ENCODE measurements around the gene RRP7A.
"Not testable (repeated sequence)": the region's sequence is repeated elsewhere in the genome, so short reads cannot be mapped to it uniquely, and the experiment has no call there.

Gene RRP7A

GRCh38 chr22:42519525-42520401, at the start of gene RRP7A:
TSS of gene RRP7A (minus strand) at chr22:42519796. CDS start at chr22:42519786, 10 bp downstream.
- DNase-seq (ENCODE audit: low spot score), result peak; percentile 97

- not testable (repeated sequence) for DNase-seq (ENCODE audit: low spot score)
These were observed 48.4 kb upstream of the RRP7A start for GRCh38 chr22:42567950-42568349.

- no peak for DNase-seq (ENCODE audit: low spot score)
These were observed 46.4 kb upstream of the RRP7A start for GRCh38 chr22:42565956-42566355.

- no peak for DNase-seq (ENCODE audit: low spot score)
These were observed 45.1 kb upstream of the RRP7A start for GRCh38 chr22:42564699-42565098.

GRCh38 chr22:42563943-42564342, 44.3 kb upstream of the RRP7A start:
- DNase-seq (ENCODE audit: low spot score), result not testable (repeated sequence)

GRCh38 chr22:42562684-42563083, 43.1 kb upstream of the RRP7A start:
- DNase-seq (ENCODE audit: low spot score), result no peak

- no peak for DNase-seq (ENCODE audit: low spot score)
These were observed 42.7 kb upstream of the RRP7A start for GRCh38 chr22:42562279-42562678.

GRCh38 chr22:42561856-42562255, 42.3 kb upstream of the RRP7A start:
- no peak for DNase-seq (ENCODE audit: low spot score)

GRCh38 chr22:42560781-42561180, 41.2 kb upstream of the RRP7A start:
- DNase-seq (ENCODE audit: low spot score), result no peak

GRCh38 chr22:42560381-42560780, 40.8 kb upstream of the RRP7A start:
- no peak for DNase-seq (ENCODE audit: low spot score)

- DNase-seq (ENCODE audit: low spot score), result peak; percentile 100
These were observed 34.1 kb upstream of the RRP7A start, which contains the start of gene SERHL2 for GRCh38 chr22:42553475-42554361. TSS of gene SERHL2 (plus strand) at chr22:42553956. CDS start at chr22:42554021, 65 bp downstream.

GRCh38 chr22:42552294-42552647, 32.7 kb upstream of the RRP7A start:
- DNase-seq (ENCODE audit: low spot score), result not testable (repeated sequence)

- DNase-seq (ENCODE audit: low spot score), result no peak
These were observed 29.9 kb upstream of the RRP7A start for GRCh38 chr22:42549331-42550060.

GRCh38 chr22:42548597-42549330, 29.2 kb upstream of the RRP7A start:
- DNase-seq (ENCODE audit: low spot score), result no peak

GRCh38 chr22:42548126-42548525, 28.5 kb upstream of the RRP7A start:
- not testable (repeated sequence) for DNase-seq (ENCODE audit: low spot score)

- DNase-seq (ENCODE audit: low spot score), result no peak
These were observed 28.0 kb upstream of the RRP7A start for GRCh38 chr22:42547562-42547961.

GRCh38 chr22:42544686-42545085, 25.1 kb upstream of the RRP7A start:
- no peak for DNase-seq (ENCODE audit: low spot score)

GRCh38 chr22:42539236-42539771, 19.7 kb upstream of the RRP7A start:
- DNase-seq (ENCODE audit: low spot score), result not testable (repeated sequence)

GRCh38 chr22:42537199-42537831, 17.7 kb upstream of the RRP7A start:
- DNase-seq (ENCODE audit: low spot score), result not testable (repeated sequence)

GRCh38 chr22:42536634-42537033, 17.0 kb upstream of the RRP7A start:
- not testable (repeated sequence) for DNase-seq (ENCODE audit: low spot score)

- no peak for DNase-seq (ENCODE audit: low spot score)
These were observed 16.6 kb upstream of the RRP7A start for GRCh38 chr22:42536166-42536565.
